ENCODE data around the gene KSR2.

The KSR2 gene

DNA sequence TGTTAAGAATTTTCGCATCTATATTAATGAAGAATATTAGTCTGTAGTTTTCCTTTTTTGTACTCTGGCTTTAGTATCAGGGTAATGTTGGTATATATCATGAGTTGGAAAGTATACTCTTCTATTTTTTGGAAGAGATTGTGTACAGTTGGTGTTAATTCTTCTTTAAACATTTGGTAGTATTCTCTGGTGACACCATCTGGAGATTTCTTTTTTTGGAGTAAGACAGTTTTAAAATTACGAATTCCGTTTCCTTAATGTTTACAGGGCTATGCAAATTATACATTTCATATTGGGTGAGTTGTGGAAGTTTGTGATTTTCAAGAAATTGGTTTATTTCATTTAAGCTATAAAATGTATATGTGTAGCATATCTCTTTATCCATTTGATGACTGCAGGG is 423.6 kb downstream of the KSR2 start:
- Histone ChIP-seq H3K27ac (ENCODE audit: low read length, poor library complexity, severe bottlenecking) (no peak overlapping the region), H2AFZ (ENCODE audit: low read depth, low read length) (no peak overlapping the region), H3K27me3 (ENCODE audit: control insufficient read depth in 1 of 2, insufficient read depth in 1 of 2, low read length in 2 of 2) (peaks cover 4 to 40% of the 10 kb centered on the region in 2 experiments), H2BK5ac (ENCODE audit: low read depth, low read length, poor library complexity, severe bottlenecking) (peak overlapping the region; percentile 47), H3K9me3 (ENCODE audit: control insufficient read depth, low read length) (no peaks in the 10 kb centered on the region), H2AK5ac (ENCODE audit: low read length, severe bottlenecking) (no peak overlapping the region), H3K4me3 (ENCODE audit: insufficient read depth in 1 of 2, low read depth in 1 of 2, low read length in 2 of 2) (no peak overlapping the region), H3K4me2 (ENCODE audit: low read length, poor library complexity, severe bottlenecking) (no peak overlapping the region), H3K9ac (ENCODE audit: low read length) (no peak overlapping the region), H4K91ac (ENCODE audit: low read length) (no peak overlapping the region), H2BK120ac (ENCODE audit: low read depth, low read length) (no peak overlapping the region), H3K79me1 (replicated peaks; ENCODE audit: low read length, poor library complexity, severe bottlenecking) (no peaks in the 10 kb centered on the region), H3K36me3 (ENCODE audit: control insufficient read depth in 1 of 2, insufficient read depth in 2 of 2, low read depth in 1 of 2, low read length in 2 of 2) (no peaks in the 10 kb centered on the region), H3K23ac (ENCODE audit: low read length in 2 of 2) (no peak overlapping the region), H3K4me1 (ENCODE audit: control insufficient read depth, insufficient read depth, low read depth, low read length) (no peaks in the 10 kb centered on the region), H3K18ac (ENCODE audit: low read depth in 1 of 2, low read length in 2 of 2) (no peak overlapping the region), H2BK12ac (ENCODE audit: low read length in 2 of 2) (no peak overlapping the region), H3K14ac (ENCODE audit: low read length in 2 of 2) (no peak overlapping the region), H2BK15ac (ENCODE audit: low read depth, poor library complexity, severe bottlenecking) (no peak overlapping the region), H4K8ac (ENCODE audit: low read length) (no peak overlapping the region), H3K4ac (ENCODE audit: low read depth in 1 of 2, low read length in 2 of 2) (no peak overlapping the region)
- no peak for DNase-seq
- WGBS, result 95% methylated on average over 3 of the region's 3 CpGs

DNA sequence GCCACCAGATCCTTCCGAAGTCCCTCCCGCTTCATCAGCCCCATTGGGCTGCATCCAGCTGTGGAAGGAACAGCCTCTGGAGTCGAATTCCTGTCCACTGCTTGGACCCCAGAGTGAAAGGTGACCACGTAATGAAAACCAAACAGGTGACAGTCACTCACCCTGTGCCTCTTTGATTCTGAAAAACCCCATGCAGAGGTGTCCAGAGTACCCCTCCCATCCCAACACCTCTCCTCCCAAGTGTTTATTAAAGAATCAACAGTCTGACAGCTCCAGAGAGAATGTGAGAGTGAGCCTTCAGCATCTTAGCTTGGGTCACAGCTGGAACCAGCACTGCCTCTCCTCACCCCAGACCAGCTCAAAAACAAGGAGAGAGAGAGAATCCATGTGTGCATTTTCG is 428.8 kb downstream of the KSR2 start:
- DNase-seq, result no peak
- Histone ChIP-seq H3K9ac (ENCODE audit: low read length) (no peak overlapping the region), H3K4me2 (ENCODE audit: low read length, poor library complexity, severe bottlenecking) (no peak overlapping the region), H3K14ac (ENCODE audit: low read length in 2 of 2) (no peak overlapping the region), H4K8ac (ENCODE audit: low read length) (no peak overlapping the region), H3K27ac (ENCODE audit: low read length, poor library complexity, severe bottlenecking) (no peak overlapping the region), H3K27me3 (ENCODE audit: control insufficient read depth in 1 of 2, insufficient read depth in 1 of 2, low read length in 2 of 2) (peaks cover 4 to 57% of the 10 kb centered on the region in 2 experiments), H3K4ac (ENCODE audit: low read depth in 1 of 2, low read length in 2 of 2) (no peak overlapping the region), H2BK120ac (ENCODE audit: low read depth, low read length) (no peak overlapping the region), H3K18ac (ENCODE audit: low read depth in 1 of 2, low read length in 2 of 2) (no peak overlapping the region), H4K91ac (ENCODE audit: low read length) (no peak overlapping the region), H2BK5ac (ENCODE audit: low read depth, low read length, poor library complexity, severe bottlenecking) (no peak overlapping the region), H2AFZ (ENCODE audit: low read depth, low read length) (no peak overlapping the region), H2BK12ac (ENCODE audit: low read length in 2 of 2) (no peak overlapping the region), H2AK5ac (ENCODE audit: low read length, severe bottlenecking) (no peak overlapping the region), H3K36me3 (ENCODE audit: control insufficient read depth in 1 of 2, insufficient read depth in 2 of 2, low read depth in 1 of 2, low read length in 2 of 2) (no peaks in the 10 kb centered on the region), H3K9me3 (ENCODE audit: control insufficient read depth, low read length) (no peaks in the 10 kb centered on the region), H3K4me1 (ENCODE audit: control insufficient read depth, insufficient read depth, low read depth, low read length) (no peaks in the 10 kb centered on the region), H3K4me3 (ENCODE audit: insufficient read depth in 1 of 2, low read depth in 1 of 2, low read length in 2 of 2) (no peak overlapping the region), H3K23ac (ENCODE audit: low read length in 2 of 2) (no peak overlapping the region), H3K79me1 (replicated peaks; ENCODE audit: low read length, poor library complexity, severe bottlenecking) (no peaks in the 10 kb centered on the region), H2BK15ac (ENCODE audit: low read depth, poor library complexity, severe bottlenecking) (no peak overlapping the region)
- 45% methylated on average over 4 of the region's 5 CpGs for WGBS

DNA sequence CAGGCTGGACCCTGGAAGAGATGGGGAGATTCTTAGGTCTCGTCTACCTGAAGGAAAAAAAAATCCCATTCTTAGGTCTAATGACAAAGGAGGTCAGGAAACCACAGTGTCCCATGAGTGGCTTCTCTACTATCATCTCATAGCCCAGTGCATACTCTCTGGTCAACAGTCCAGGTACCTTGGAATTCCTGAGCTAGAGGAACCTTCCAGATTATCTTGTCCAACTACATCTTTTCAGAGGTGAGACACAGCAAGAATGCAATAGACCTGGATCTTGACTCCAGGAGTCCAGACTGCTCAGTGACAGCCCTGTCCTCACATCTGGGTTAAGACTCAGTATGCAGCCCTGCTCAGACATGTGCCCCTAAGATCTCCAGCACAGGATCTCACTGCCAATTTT is 429.9 kb downstream of the KSR2 start:
- Histone ChIP-seq H2AFZ (ENCODE audit: low read depth, low read length) (no peak overlapping the region), H3K79me1 (replicated peaks; ENCODE audit: low read length, poor library complexity, severe bottlenecking) (no peaks in the 10 kb centered on the region), H3K27me3 (ENCODE audit: control insufficient read depth in 1 of 2, insufficient read depth in 1 of 2, low read length in 2 of 2) (peaks cover 4 to 66% of the 10 kb centered on the region in 2 experiments), H3K14ac (ENCODE audit: low read length in 2 of 2) (no peak overlapping the region), H3K18ac (ENCODE audit: low read depth in 1 of 2, low read length in 2 of 2) (no peak overlapping the region), H3K9ac (ENCODE audit: low read length) (no peak overlapping the region), H3K27ac (ENCODE audit: low read length, poor library complexity, severe bottlenecking) (no peak overlapping the region), H2BK15ac (ENCODE audit: low read depth, poor library complexity, severe bottlenecking) (no peak overlapping the region), H3K4me3 (ENCODE audit: insufficient read depth in 1 of 2, low read depth in 1 of 2, low read length in 2 of 2) (no peak overlapping the region), H2BK5ac (ENCODE audit: low read depth, low read length, poor library complexity, severe bottlenecking) (no peak overlapping the region), H2AK5ac (ENCODE audit: low read length, severe bottlenecking) (no peak overlapping the region), H4K8ac (ENCODE audit: low read length) (no peak overlapping the region), H3K9me3 (ENCODE audit: control insufficient read depth, low read length) (no peaks in the 10 kb centered on the region), H3K4me1 (ENCODE audit: control insufficient read depth, insufficient read depth, low read depth, low read length) (no peaks in the 10 kb centered on the region), H3K23ac (ENCODE audit: low read length in 2 of 2) (no peak overlapping the region), H3K36me3 (ENCODE audit: control insufficient read depth in 1 of 2, insufficient read depth in 2 of 2, low read depth in 1 of 2, low read length in 2 of 2) (no peaks in the 10 kb centered on the region), H2BK12ac (ENCODE audit: low read length in 2 of 2) (no peak overlapping the region), H4K91ac (ENCODE audit: low read length) (no peak overlapping the region), H3K4me2 (ENCODE audit: low read length, poor library complexity, severe bottlenecking) (no peak overlapping the region), H2BK120ac (ENCODE audit: low read depth, low read length) (no peak overlapping the region), H3K4ac (ENCODE audit: low read depth in 1 of 2, low read length in 2 of 2) (no peak overlapping the region)
- DNase-seq, result no peak
- 50% methylated on average over 1 of the region's 1 CpG for WGBS

DNA sequence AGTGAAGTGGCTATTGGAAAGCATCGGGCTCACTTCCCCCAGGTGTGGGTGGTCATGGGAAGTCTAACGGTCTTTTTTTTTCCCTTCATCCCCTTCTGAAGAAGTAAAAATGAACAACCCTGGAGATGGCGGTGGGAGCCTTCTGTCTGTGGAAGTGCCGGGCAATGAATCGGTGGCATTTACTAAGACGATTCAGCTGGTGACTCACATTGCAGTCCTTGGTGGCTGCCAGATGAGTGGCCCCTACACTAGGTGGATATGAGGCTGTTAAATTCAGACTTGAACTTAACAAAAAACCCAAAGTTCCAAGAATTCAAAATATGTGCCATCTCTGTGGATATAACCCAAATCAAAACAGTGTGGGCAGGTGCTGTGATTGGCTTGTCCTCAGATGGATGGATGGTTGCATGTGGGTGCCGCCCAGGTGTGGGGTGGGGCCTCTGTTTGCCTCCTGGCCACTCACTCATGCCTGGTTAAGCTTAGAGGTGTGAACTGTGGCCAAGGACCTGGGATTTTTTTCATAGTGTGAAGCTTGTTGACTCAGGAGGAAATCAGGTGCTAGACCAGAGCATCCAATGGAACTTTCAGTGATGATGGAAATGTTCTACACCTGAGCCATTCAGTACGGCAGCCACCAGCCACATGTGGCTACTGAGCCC is 430.6 kb downstream of the KSR2 start:
- no peak overlapping the region for H3K23ac ChIP-seq (ENCODE audit: low read length in 2 of 2)
- no peak overlapping the region for H3K27ac ChIP-seq (ENCODE audit: low read length, poor library complexity, severe bottlenecking)
- 86% methylated on average over 6 of the region's 8 CpGs for WGBS
- no peak overlapping the region for H3K14ac ChIP-seq (ENCODE audit: low read length in 2 of 2)
- H3K4me1 ChIP-seq (ENCODE audit: control insufficient read depth, insufficient read depth, low read depth, low read length), result no peaks in the 10 kb centered on the region
- no peak overlapping the region for H2BK120ac ChIP-seq (ENCODE audit: low read depth, low read length)
- no peak overlapping the region for H2BK12ac ChIP-seq (ENCODE audit: low read length in 2 of 2)
- no peak overlapping the region for H2AK5ac ChIP-seq (ENCODE audit: low read length, severe bottlenecking)
- DNase-seq, result no peak
- no peak overlapping the region for H3K18ac ChIP-seq (ENCODE audit: low read depth in 1 of 2, low read length in 2 of 2)
- H2AFZ ChIP-seq (ENCODE audit: low read depth, low read length), result no peak overlapping the region
- H2BK15ac ChIP-seq (ENCODE audit: low read depth, poor library complexity, severe bottlenecking), result no peak overlapping the region
- H3K9ac ChIP-seq (ENCODE audit: low read length), result no peak overlapping the region
- H3K36me3 ChIP-seq (ENCODE audit: control insufficient read depth in 1 of 2, insufficient read depth in 2 of 2, low read depth in 1 of 2, low read length in 2 of 2), result no peaks in the 10 kb centered on the region
- no peak overlapping the region for H4K8ac ChIP-seq (ENCODE audit: low read length)
- H3K27me3 ChIP-seq (ENCODE audit: control insufficient read depth in 1 of 2, insufficient read depth in 1 of 2, low read length in 2 of 2), result peaks cover 4 to 67% of the 10 kb centered on the region in 2 experiments
- H3K4me2 ChIP-seq (ENCODE audit: low read length, poor library complexity, severe bottlenecking), result no peak overlapping the region
- H3K9me3 ChIP-seq (ENCODE audit: control insufficient read depth, low read length), result no peaks in the 10 kb centered on the region
- no peak overlapping the region for H2BK5ac ChIP-seq (ENCODE audit: low read depth, low read length, poor library complexity, severe bottlenecking)
- no peak overlapping the region for H4K91ac ChIP-seq (ENCODE audit: low read length)
- no peak overlapping the region for H3K4me3 ChIP-seq (ENCODE audit: insufficient read depth in 1 of 2, low read depth in 1 of 2, low read length in 2 of 2)
- H3K79me1 ChIP-seq (replicated peaks; ENCODE audit: low read length, poor library complexity, severe bottlenecking), result no peaks in the 10 kb centered on the region
- H3K4ac ChIP-seq (ENCODE audit: low read depth in 1 of 2, low read length in 2 of 2), result no peak overlapping the region

Data from mesenchymal stem cell (in vitro differentiated cells and primary cell).